ENCODE data around the gene ESRP2.

ESRP2 gene

GRCh38 chr16:68235887-68236136, at the start of gene ESRP2:
TSS of gene ESRP2 (minus strand) at chr16:68236127. CDS start at chr16:68236045, 82 bp downstream.
- DNase-seq (ENCODE audit: low read depth in 1 of 2, low spot score in 1 of 2), result no peak

GRCh38 chr16:68285683-68286082, 49.8 kb upstream of the ESRP2 start:
- DNase-seq (ENCODE audit: low read depth in 1 of 2, low spot score in 1 of 2), result no peak

GRCh38 chr16:68284847-68285246, 48.9 kb upstream of the ESRP2 start:
- DNase-seq (ENCODE audit: low read depth in 1 of 2, low spot score in 1 of 2), result no peak

- no peak for DNase-seq (ENCODE audit: low read depth in 1 of 2, low spot score in 1 of 2)
These were observed 48.1 kb upstream of the ESRP2 start for GRCh38 chr16:68283801-68284598.

- no peak for DNase-seq (ENCODE audit: low read depth in 1 of 2, low spot score in 1 of 2)
These were observed 47.4 kb upstream of the ESRP2 start for GRCh38 chr16:68283346-68283745.

- no peak for DNase-seq (ENCODE audit: low read depth in 1 of 2, low spot score in 1 of 2)
These were observed 46.1 kb upstream of the ESRP2 start for GRCh38 chr16:68282064-68282452.

- no peak for DNase-seq (ENCODE audit: low read depth in 1 of 2, low spot score in 1 of 2)
These were observed 45.6 kb upstream of the ESRP2 start for GRCh38 chr16:68281368-68282063.

GRCh38 chr16:68279726-68280558, 44.0 kb upstream of the ESRP2 start:
- no peak for DNase-seq (ENCODE audit: low read depth in 1 of 2, low spot score in 1 of 2)

GRCh38 chr16:68276223-68276622, 40.3 kb upstream of the ESRP2 start:
- no peak for DNase-seq (ENCODE audit: low read depth in 1 of 2, low spot score in 1 of 2)

GRCh38 chr16:68275611-68276191, 39.8 kb upstream of the ESRP2 start:
- no peak for DNase-seq (ENCODE audit: low read depth in 1 of 2, low spot score in 1 of 2)

GRCh38 chr16:68274441-68274840, 38.5 kb upstream of the ESRP2 start:
- DNase-seq (ENCODE audit: low read depth in 1 of 2, low spot score in 1 of 2), result no peak

- no peak for DNase-seq (ENCODE audit: low read depth in 1 of 2, low spot score in 1 of 2)
These were observed 38.0 kb upstream of the ESRP2 start for GRCh38 chr16:68273896-68274295.

GRCh38 chr16:68273459-68273858, 37.5 kb upstream of the ESRP2 start:
- DNase-seq (ENCODE audit: low read depth in 1 of 2, low spot score in 1 of 2), result no peak

- DNase-seq (ENCODE audit: low read depth in 1 of 2, low spot score in 1 of 2), result peak in 1 of 2 donors; percentile 38
These were observed 36.7 kb upstream of the ESRP2 start for GRCh38 chr16:68272507-68273209.

GRCh38 chr16:68270353-68270752, 34.4 kb upstream of the ESRP2 start:
- no peak for DNase-seq (ENCODE audit: low read depth in 1 of 2, low spot score in 1 of 2)

- no peak for DNase-seq (ENCODE audit: low read depth in 1 of 2, low spot score in 1 of 2)
These were observed 33.9 kb upstream of the ESRP2 start for GRCh38 chr16:68269793-68270192.

GRCh38 chr16:68267612-68268405, 31.9 kb upstream of the ESRP2 start:
- no peak for DNase-seq (ENCODE audit: low read depth in 1 of 2, low spot score in 1 of 2)

GRCh38 chr16:68265078-68265920, 29.4 kb upstream of the ESRP2 start:
- peak in 1 of 2 donors; percentile 30 for DNase-seq (ENCODE audit: low read depth in 1 of 2, low spot score in 1 of 2)
